GM10266 (cell line): ENCODE measurements around the gene TATDN3.
A peak's percentile ranks its signal among the peaks of the same experiment; 100 is the strongest.

Experiments used
- DNase-seq: peaks from one replicate; pipeline ENCODE4 v3.0.0; 2012; ENCODE audit errors: extremely low spot score
- TF ChIP-seq, protein P1 (sequence below): IDR thresholded peaks from 2 replicates; pipeline ENCODE4 v1.5.1; 2012; ENCODE audit warnings: mild to moderate bottlenecking, low read depth; ENCODE audit not compliant: control insufficient read depth, insufficient read depth; ENCODE audit errors: missing control alignments

TATDN3 gene, protein sequence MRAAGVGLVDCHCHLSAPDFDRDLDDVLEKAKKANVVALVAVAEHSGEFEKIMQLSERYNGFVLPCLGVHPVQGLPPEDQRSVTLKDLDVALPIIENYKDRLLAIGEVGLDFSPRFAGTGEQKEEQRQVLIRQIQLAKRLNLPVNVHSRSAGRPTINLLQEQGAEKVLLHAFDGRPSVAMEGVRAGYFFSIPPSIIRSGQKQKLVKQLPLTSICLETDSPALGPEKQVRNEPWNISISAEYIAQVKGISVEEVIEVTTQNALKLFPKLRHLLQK

DNA sequence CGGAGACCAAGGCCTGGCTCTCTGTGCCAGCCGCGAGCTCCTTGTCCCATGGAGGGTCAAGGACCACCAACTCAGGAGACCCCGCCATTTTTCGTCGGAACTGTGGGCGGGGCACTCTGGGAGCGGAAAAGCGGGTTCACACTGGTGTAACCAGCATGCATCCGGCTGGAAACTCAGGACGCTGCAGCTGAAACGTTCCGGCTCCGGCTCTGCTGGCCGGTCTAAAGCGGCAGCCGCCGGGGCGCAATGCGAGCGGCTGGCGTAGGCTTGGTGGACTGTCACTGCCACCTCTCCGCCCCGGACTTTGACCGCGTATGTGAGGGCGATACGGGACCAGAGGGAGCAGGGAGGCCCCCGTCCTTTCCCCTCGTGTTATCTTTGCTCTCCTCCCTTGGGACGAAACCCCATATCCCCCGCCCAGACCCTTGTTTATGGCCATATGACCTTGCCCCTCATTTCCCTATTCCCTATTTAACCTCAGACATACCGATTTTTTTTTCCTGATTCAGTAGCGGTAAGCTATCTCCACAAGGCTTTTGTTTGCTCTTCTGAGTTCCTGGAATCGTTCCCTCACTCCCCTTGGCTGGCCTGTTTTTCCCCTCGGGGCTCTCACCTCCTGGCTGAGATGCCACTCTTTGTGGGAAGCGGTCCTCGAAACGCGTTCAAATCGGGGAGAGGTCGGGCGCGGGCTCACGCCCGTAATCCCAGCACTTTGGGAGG is at the start of gene TATDN3, which contains the start of gene NSL1:
Gene TATDN3 (plus strand): TSS at position 219 of the 720 bp plus-strand sequence. CDS start 28 bp downstream, at position 247.
Gene NSL1 (minus strand): TSS at position 102 of the 720 bp plus-strand sequence. CDS start 14 bp downstream, at position 88.
- DNase-seq: peak; percentile 76
- TF ChIP-seq, protein P1, sequence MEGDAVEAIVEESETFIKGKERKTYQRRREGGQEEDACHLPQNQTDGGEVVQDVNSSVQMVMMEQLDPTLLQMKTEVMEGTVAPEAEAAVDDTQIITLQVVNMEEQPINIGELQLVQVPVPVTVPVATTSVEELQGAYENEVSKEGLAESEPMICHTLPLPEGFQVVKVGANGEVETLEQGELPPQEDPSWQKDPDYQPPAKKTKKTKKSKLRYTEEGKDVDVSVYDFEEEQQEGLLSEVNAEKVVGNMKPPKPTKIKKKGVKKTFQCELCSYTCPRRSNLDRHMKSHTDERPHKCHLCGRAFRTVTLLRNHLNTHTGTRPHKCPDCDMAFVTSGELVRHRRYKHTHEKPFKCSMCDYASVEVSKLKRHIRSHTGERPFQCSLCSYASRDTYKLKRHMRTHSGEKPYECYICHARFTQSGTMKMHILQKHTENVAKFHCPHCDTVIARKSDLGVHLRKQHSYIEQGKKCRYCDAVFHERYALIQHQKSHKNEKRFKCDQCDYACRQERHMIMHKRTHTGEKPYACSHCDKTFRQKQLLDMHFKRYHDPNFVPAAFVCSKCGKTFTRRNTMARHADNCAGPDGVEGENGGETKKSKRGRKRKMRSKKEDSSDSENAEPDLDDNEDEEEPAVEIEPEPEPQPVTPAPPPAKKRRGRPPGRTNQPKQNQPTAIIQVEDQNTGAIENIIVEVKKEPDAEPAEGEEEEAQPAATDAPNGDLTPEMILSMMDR: no peak

DNA sequence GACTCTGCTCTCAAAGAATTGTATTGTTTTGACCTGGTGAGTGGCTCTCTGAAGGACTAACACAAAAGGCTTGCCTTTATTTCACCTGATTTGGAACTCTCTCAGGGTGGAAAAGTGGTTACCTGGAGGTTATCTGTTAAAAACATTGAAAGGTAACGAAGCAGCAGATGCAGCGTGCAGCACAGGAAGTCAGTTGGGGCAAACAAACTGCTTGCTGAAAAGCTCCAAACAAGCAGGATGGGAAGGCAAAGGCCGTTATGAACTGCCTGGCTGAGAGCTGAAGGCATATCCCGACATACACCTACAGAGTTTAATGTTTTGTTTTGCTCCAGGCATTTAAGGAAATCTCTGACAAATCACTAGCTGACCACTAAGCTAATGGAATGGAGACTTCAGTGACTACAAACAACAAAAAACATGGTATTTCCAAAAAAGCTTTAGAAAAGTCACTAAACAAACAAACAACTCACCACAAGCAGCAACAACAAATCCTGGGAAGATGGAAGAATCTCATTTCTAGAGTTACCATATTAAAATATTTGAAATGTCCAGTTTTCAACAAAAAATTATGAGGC is 47.7 kb upstream of the TATDN3 start:
- TF ChIP-seq, protein P1: no peak
- DNase-seq: no peak

DNA sequence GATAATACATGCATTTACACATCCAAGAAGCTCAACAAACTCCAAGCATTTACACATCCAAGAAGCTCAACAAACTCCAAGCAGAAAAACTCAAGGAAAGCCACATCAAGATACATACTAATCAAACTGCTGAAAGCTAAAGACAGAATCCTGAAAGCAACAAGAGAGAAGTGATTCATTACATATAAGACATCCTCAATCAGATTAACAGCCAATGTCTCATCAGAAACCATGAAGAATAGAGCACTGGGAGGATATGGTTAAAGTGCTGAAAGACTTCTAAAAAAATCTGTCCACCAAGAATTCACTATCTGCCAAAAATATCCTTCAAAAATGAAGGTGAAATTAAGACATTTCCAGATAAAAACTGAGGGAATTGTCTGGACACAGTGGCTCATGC is 46.4 kb upstream of the TATDN3 start:
- DNase-seq: no peak
- TF ChIP-seq, protein P1: no peak

DNA sequence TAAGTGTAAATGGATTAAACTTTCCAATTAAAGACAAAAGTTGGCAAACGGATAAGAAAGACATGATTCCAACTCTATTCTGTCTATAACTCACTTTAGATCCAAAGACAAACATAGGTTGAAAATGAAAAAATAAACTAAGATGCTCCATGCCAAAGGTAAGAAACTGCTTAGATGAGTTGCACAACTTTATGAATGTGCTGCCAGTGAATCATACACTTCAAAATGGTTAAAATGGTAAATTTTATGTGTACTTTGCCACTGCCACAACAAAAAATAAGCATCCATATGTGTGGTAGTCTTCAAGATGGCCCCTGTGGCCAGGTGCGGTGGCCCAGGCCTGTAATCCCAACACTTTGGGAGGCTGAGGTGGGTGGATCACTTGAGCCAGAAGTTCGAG is 45.1 kb upstream of the TATDN3 start:
- TF ChIP-seq, protein P1: no peak
- DNase-seq: no peak

DNA sequence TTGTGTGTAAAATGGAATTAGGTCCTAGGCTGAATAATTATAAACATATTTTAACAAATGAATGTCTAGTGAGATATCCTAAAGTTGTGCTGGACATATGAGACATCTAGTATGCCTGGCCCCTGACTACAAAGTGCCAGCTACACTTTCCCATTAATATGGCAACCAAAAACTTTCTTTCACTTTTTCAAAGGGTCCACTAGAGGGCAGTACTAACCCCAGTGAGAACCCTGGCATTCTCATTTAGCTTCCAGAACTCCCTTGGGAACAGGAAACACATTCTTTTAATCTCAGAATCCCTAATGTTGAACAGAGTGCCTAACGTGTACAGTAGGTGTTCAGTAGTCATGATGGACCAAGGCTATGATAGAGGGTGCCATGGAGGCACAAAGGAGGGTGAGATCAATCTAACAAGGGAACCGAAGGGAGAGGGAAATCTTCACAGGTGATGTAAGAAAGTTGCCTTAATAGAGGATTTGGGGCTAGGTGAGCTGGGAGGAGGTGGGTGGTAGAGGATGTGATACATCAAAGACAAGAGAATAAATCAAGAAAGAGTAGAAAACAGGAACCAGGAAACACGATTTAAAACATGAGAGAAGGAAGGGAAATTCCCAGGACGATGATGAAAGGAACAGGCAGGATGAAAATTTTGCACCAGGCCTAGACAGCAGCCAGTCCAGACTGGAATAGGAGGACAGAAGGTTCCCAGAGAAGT is 41.7 kb upstream of the TATDN3 start:
- TF ChIP-seq, protein P1: peak; percentile 43
- DNase-seq: peak; percentile 35

DNA sequence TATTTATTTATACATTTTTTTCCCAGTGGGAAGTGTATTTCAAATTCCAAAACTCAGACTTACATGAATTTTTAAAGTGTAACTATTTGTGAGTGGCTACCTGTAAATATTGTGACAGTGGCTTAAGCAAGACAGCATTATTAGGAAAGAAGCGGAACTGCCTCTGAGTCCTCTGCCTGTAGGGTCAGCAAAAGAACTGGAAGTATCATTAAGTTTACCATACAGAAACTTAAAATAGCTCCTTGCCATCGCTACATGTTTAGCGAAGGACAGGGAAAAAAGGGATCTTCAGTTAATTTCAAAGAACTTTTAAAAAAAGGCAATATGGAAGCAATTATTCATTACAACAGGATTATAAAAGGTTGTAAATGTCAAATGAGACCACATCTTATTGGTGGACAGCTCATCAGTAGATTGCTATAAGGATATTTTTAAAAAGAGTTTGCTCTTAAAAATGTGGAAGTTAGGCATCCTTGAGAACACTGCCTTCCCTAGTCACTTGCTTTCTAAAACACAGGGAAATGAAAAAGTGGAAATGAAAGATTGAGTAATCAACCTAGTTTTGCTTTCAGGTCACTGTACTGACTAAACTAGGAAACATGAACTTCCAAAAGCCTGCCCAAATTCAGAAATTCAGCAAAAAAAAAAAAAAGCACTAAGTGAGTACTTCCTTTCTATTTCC is 39.3 kb upstream of the TATDN3 start:
- TF ChIP-seq, protein P1: no peak
- DNase-seq: no peak
